ENCODE results near the gene LY86. TPM values are rescaled to one million over a fixed set of nuclear protein-coding genes. Genes with fewer than 3 reads are reported as not detected.

LY86 gene
- total RNA-seq, 2 experiments from 2014 or later = 9.5 to 12.2 TPM

DNA sequence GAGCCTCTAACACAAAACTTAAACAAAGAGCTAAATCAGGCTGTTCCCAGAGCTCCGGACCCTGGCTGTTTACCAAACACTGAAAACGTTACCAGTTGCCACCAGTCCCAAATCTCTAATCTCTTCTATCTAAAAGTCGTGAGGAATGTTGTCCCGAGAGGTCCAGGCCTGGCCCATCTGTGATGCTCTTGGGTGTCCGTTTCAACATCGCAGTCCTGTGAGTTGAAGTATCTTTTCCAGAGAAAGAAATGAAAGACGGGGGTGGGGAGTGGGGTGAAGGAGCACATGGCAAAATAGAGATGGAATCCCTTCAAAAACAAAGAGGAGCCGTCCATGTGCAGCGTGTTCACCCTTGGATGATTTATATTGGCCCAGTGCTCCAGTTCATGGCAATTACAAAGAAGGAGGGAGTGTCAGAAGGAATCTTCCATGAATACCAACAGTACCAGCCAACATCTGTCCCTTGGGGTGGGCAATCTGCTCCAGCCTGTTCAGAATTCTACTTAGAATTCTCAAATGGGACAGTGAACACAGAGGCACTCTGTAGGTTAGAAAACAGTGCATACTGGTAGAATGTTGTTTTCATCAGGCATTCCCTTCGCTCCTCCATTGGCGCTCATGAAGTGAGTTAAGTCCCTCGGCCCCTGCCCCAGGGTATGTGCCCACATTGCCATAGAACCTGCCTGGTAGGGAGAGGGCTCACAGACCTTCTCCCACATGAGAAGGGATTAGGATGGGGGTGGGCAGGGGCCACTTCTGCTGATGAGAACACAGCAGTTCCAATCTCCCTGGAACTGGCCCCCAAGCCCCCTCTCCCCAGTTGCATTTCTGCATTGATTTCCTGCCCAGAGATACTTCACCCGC, 112.1 kb downstream of the LY86 start:
- Mint-ChIP-seq H3K27ac (no peak overlapping the region), H3K9me3 (no peaks in the 10 kb centered on the region), H3K4me1 (peaks cover 41% of the 10 kb centered on the region), H3K27me3 (peaks cover 22% of the 10 kb centered on the region), H3K36me3 (ENCODE audit: low read depth) (no peaks in the 10 kb centered on the region), H3K4me3 (no peak overlapping the region)
- DNase-seq = no peak
- ChIA-PET POLR2A (no interaction called here), CTCF (interaction anchor here (0.6 to 1.7 kb wide), 3 partner anchors 7 to 103 kb away, joined by 3 read pairs; no protein-coding TSS in a partner anchor)

DNA sequence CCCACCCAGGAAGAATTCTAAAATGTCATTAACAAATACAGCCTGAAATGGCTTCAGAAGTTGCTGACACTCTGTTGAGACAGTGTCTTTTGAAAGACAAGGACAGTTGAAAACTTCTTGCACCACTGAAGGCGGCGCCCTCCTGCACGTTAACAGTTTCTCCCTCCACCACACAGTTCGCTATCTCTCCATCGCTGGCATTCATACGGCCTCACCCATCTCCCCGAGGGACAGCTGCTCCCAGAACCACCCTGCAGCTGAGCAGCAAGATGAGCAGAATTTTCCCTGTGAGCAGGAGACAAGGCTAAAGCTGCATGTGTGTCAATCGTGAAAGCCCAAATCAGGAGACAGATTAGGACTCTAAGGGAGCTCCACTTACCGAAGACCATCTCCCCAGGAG, 113.3 kb downstream of the LY86 start:
- Mint-ChIP-seq H3K27ac (no peak overlapping the region), H3K4me1 (peaks cover 30% of the 10 kb centered on the region), H3K9me3 (no peaks in the 10 kb centered on the region), H3K4me3 (no peak overlapping the region), H3K27me3 (peaks cover 20% of the 10 kb centered on the region), H3K36me3 (ENCODE audit: low read depth) (no peaks in the 10 kb centered on the region)
- ChIA-PET POLR2A (no interaction called here), CTCF (interaction anchor here (0.8 to 2.3 kb wide), 5 partner anchors 9 to 40 kb away, joined by 3 to 8 read pairs (median 3); no protein-coding TSS in a partner anchor)
- DNase-seq = no peak

DNA sequence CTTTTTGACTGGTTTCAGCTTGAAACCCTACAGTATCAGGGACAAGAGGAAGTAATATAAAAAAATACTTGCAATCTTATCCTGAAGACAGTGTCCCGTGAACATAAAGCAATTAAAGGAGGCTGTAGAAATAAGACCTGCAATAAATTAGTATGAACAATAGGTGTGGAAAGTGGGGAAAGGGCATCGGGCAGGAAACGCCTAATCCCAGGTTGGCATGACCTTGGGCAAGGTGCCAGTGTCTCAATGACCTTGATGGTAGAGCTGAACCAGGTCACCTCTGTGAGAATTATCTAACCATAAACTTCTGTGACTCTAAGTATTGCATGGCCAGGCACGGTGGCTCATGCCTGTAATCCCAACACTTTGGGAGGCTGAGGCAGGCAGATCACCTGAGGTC, 115.2 kb downstream of the LY86 start:
- CTCF ChIA-PET = interaction anchor here (0.9 to 2.3 kb wide), 5 partner anchors 11 to 556 kb away, joined by 3 to 8 read pairs (median 3); no protein-coding TSS in a partner anchor

More for the DNA sequence above, 115.2 kb downstream of the LY86 start:
- peaks cover 16% of the 10 kb centered on the region for H3K4me1 Mint-ChIP-seq
- POLR2A ChIA-PET = no interaction called here
- H3K27me3 Mint-ChIP-seq = peaks cover 28% of the 10 kb centered on the region
- no peak overlapping the region for H3K27ac Mint-ChIP-seq
- no peak for DNase-seq
- H3K4me3 Mint-ChIP-seq = no peak overlapping the region
- no peaks in the 10 kb centered on the region for H3K36me3 Mint-ChIP-seq (ENCODE audit: low read depth)
- no peaks in the 10 kb centered on the region for H3K9me3 Mint-ChIP-seq
